ENCODE measurements around the gene RALGAPA2.

GRCh38 chr20:20666359-20666758 is 46.1 kb downstream of the RALGAPA2 start:
- TF ChIP-seq CTCF (IDR thresholded peaks at IDR 0.05): no peak
- TF ChIP-seq POLR2A (IDR thresholded peaks at IDR 0.05): no peak

Measured in tibial nerve (tissue), 3 donors.